ENCODE data around the gene CSTF1.

DNA sequence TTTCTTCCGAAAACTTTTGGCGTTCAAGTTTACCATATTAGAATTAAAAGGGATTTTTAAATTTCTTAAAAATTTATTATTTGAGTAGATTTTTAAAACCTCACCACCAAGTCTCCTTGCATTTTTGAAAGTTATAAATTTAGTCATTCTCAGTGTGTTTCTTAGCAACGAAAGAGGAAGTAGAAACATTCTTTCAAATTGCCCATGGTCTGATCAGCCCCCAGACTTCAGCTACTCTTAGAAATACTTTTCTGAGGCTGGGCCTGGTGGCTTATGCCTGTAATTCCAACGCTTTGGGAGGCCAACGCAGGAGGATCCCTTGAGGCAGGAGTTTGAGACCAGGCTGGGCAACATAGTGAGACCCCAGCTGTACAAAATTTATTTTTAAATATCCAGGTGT lies 60.9 kb downstream of the CSTF1 start:
- TF ChIP-seq, protein P1, sequence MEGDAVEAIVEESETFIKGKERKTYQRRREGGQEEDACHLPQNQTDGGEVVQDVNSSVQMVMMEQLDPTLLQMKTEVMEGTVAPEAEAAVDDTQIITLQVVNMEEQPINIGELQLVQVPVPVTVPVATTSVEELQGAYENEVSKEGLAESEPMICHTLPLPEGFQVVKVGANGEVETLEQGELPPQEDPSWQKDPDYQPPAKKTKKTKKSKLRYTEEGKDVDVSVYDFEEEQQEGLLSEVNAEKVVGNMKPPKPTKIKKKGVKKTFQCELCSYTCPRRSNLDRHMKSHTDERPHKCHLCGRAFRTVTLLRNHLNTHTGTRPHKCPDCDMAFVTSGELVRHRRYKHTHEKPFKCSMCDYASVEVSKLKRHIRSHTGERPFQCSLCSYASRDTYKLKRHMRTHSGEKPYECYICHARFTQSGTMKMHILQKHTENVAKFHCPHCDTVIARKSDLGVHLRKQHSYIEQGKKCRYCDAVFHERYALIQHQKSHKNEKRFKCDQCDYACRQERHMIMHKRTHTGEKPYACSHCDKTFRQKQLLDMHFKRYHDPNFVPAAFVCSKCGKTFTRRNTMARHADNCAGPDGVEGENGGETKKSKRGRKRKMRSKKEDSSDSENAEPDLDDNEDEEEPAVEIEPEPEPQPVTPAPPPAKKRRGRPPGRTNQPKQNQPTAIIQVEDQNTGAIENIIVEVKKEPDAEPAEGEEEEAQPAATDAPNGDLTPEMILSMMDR (IDR thresholded peaks at IDR 0.05; ENCODE audit: insufficient read depth, low read length, poor library complexity, severe bottlenecking), result no peak
- no peak for TF ChIP-seq EZH2phosphoT487 (conservative IDR thresholded peaks at IDR 0.05; ENCODE audit: low read length)

Measured in SU-DHL-6 (cell line).